Heart right ventricle (tissue), 16 donors: ENCODE data around the gene NCKAP5. TPM values are rescaled to one million over a fixed set of nuclear protein-coding genes. Genes with fewer than 3 reads are reported as not detected.

Experiments
- ATAC-seq, 8 donors: fragments of 200-7000 bp; cut with Tn5 transposase; one replicate each; pipeline ENCODE4 v1.9.1; 2020; ENCODE audit warnings: mild to moderate bottlenecking in 8 of 8, moderate library complexity in 8 of 8, moderate number of reproducible peaks in 1 of 8
- DNase-seq, 2 donors: peaks; one replicate each; pipeline ENCODE4 v3.0.0-alpha.2; 2020
- H3K27ac ChIP-seq, 10 donors: fragments of 200-600 bp; sonication (generic) in 2 of 10; one replicate each; pipeline versions ENCODE4 v1.5.0 to v1.8.0; 2020 to 2022; ENCODE audit warnings: mild to moderate bottlenecking in 3 of 10
- H3K27me3 ChIP-seq, 7 donors: fragments of 200-600 bp; one replicate each; pipeline ENCODE4 v1.8.0; 2021 to 2022; ENCODE audit warnings: mild to moderate bottlenecking in 2 of 7
- H3K36me3 ChIP-seq, 9 donors: fragments of 200-600 bp; sonication (generic) in 1 of 9; one replicate each; pipeline versions ENCODE4 v1.5.0 to v1.8.0; 2020 to 2022; ENCODE audit warnings: mild to moderate bottlenecking in 2 of 9
- H3K4me1 ChIP-seq, 9 donors: fragments of 200-600 bp; sonication (generic) in 1 of 9; one replicate each; pipeline versions ENCODE4 v1.5.0 to v1.8.0; 2020 to 2022; ENCODE audit warnings: mild to moderate bottlenecking in 4 of 9
- H3K4me3 ChIP-seq, 10 donors: fragments of 200-600 bp; sonication (generic) in 2 of 10; one replicate each; pipeline versions ENCODE4 v1.5.0 to v1.8.0; 2020 to 2022; ENCODE audit warnings: mild to moderate bottlenecking in 7 of 10, moderate library complexity in 2 of 10
- H3K9me3 ChIP-seq, 11 donors: fragments of 200-600 bp in 10 of 11; sonication (generic) in 2 of 11; one replicate each; pipeline versions ENCODE4 v1.5.0 to v1.8.0; 2013 to 2022; ENCODE audit warnings: mild to moderate bottlenecking in 2 of 11, control low read depth in 1 of 11, moderate library complexity in 1 of 11
- WGBS, 2 donors: extraction: QIAGEN DNeasy Blood & Tissue Kit; methylation state at CpG; one replicate each; pipeline ENCODE4 v1.1.7; 2013; ENCODE audit warnings: inconsistent platforms in 1 of 2; 5-methylcytosine and 5-hydroxymethylcytosine counted together
- intact Hi-C, 10 donors: fragments of 100-400 bp; cut with DNase I; formaldehyde crosslinking; loops; one replicate each; pipeline versions ENCODE4 v1.11.1 to v1.14.2; 2022
- polyA plus RNA-seq, 2 donors: library from polyadenylated mRNA; stranded (reverse); fragments of 200-250 nt; gene quantifications; one replicate each; pipeline ENCODE4 v1.2.3, GENCODE V29; 2013
- total RNA-seq, 10 donors: library from RNA; stranded (reverse); fragmentation: NEBNext Ultra II Directional in 3 of 10; extraction: Animal tissue kit (Norgen Biotek cat#: 25700) in 3 of 10; gene quantifications; one replicate each; pipeline versions ENCODE4 v1.2.1 to v1.2.4, GENCODE V29; 2021 to 2023
- TF ChIP-seq, protein P1 (sequence below), 9 donors: fragments of 200-600 bp; sonication (generic) in 2 of 9; IDR thresholded peaks; one replicate each; pipeline versions ENCODE4 v1.5.0 to v1.8.0; 2021 to 2022; ENCODE audit warnings: antibody characterized with exemption in 9 of 9, mild to moderate bottlenecking in 5 of 9, moderate library complexity in 1 of 9
- donor health status: Arrhythmogenic right ventricular cardiomyopathy.
- donor health status: ischemic (EF 13 %, LVEDD 7.1; RV severe dilation, severe dysfunction).
- donor health status: healthy with polysubstance abuse.
- donor health status: DM: no; HTN: yes; CAD: no.
- donor health status: DM: no; HTN: no; CAD: no.
- donor health status: ischemic (EF 25% LVEDD 6.9; RV normal size, moderate dysfunction).
- donor health status: ischemic (EF 25% LVEDD 5.7; RV mildly dilated, moderate dysfunction).
- donor health status: healthy.
- donor health status: DM: yes; HTN: yes; CAD: no.
- donor health status: Ischemic cardiomyopathy.
- donor health status: ischemic (EF 35%, LVEDD 5.7; RV mildly dilated, moderate dysfunction).
- donor health status: nonischemic (EF 11% LVEDD 7.7; RV severe dilation, severe dysfunction).
- donor health status: DM: yes; HTN: yes; CAD: no.
- donor health status: PGD.
- donor health status: ischemic (EF 29% LVEDD 5.4; RV normal size, mild dysfunction).
- donor health status: nonischemic (EF 23%, LVEDD 6.1; RV moderate dilation, normal function).

Gene NCKAP5
- total and polyA plus RNA-seq, 12 donors, result 0.57 to 11.7 (median 6.2) TPM

DNA sequence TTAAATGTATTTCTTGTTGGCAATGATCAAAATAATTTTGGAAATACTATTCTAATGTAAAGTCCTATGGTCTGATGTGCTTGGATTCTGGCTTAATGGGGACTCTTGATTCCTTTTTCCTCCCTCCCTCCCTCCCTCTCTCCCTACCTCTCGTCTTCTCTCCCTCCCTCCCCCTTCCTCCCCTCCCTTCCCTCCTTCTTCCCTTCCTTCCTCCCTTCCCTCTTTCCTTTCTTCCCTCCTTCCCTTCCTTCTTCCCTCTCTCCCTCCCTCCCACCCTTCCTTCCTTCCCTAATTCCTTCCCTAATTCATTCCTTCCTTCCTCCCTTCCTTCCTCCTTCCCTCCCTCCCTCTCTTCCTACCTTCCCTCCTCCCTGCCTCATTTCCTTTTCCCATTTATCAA is 19.9 kb upstream of the NCKAP5 start:
- TF ChIP-seq, protein P1, sequence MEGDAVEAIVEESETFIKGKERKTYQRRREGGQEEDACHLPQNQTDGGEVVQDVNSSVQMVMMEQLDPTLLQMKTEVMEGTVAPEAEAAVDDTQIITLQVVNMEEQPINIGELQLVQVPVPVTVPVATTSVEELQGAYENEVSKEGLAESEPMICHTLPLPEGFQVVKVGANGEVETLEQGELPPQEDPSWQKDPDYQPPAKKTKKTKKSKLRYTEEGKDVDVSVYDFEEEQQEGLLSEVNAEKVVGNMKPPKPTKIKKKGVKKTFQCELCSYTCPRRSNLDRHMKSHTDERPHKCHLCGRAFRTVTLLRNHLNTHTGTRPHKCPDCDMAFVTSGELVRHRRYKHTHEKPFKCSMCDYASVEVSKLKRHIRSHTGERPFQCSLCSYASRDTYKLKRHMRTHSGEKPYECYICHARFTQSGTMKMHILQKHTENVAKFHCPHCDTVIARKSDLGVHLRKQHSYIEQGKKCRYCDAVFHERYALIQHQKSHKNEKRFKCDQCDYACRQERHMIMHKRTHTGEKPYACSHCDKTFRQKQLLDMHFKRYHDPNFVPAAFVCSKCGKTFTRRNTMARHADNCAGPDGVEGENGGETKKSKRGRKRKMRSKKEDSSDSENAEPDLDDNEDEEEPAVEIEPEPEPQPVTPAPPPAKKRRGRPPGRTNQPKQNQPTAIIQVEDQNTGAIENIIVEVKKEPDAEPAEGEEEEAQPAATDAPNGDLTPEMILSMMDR (IDR thresholded peaks at IDR 0.05), result no peak
- H3K9me3 ChIP-seq, result no peaks in the 10 kb centered on the region
- no peaks in the 10 kb centered on the region for H3K36me3 ChIP-seq
- H3K27ac ChIP-seq, result no peak overlapping the region
- peaks cover 0 to 42% (median 8%) of the 10 kb centered on the region in 9 donors for H3K4me1 ChIP-seq
- ATAC-seq (no peak), DNase-seq (no peak)
- intact Hi-C loops, result loop anchor here in 1 of 10 donors (5.0 kb wide), 1 partner anchor 184 kb away; no protein-coding TSS in a partner anchor
- WGBS, 2 donors, result 45 to 62% methylated on average over 1 of the region's 1 CpG
- H3K27me3 ChIP-seq, result no peaks in the 10 kb centered on the region
- no peak overlapping the region for H3K4me3 ChIP-seq

DNA sequence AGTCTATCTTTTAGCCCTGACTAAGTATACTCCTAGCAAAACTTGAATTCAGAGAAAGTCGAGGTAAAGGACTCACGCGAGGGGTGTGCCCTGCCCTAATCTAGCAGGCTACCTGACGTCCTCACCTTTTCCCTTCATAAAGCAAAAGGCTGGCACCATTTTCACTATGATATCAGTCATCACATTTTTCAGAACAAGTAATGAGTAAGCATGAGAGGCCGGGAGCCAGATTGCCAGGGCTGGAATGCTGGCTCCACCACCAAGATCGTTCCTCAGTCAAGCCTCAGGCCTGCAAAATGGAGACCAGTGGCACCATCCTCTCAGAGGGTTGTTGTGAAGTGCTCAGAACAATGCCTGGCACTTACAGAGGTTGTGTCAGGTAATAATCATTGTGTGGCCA is 18.7 kb upstream of the NCKAP5 start:
- no peaks in the 10 kb centered on the region for H3K9me3 ChIP-seq
- peak in 5 of 8 donors; percentile 37 to 66 (median 59) for ATAC-seq
- 55 to 65% methylated on average over 6 of the region's 6 CpGs for WGBS, 2 donors
- TF ChIP-seq, protein P1 (IDR thresholded peaks at IDR 0.05), result no peak
- intact Hi-C loops, result loop anchor here in 2 of 10 donors (2.0 to 5.0 kb wide), 2 partner anchors 90 to 185 kb away; no protein-coding TSS in a partner anchor
- H3K4me3 ChIP-seq, result no peak overlapping the region
- no peaks in the 10 kb centered on the region for H3K27me3 ChIP-seq
- H3K4me1 ChIP-seq, result peaks cover 0 to 38% (median 8%) of the 10 kb centered on the region in 9 donors
- H3K36me3 ChIP-seq, result no peaks in the 10 kb centered on the region
- H3K27ac ChIP-seq, result peak overlapping the region in 4 of 10 donors; percentile 8 to 47 (median 28)
- DNase-seq, result no peak

DNA sequence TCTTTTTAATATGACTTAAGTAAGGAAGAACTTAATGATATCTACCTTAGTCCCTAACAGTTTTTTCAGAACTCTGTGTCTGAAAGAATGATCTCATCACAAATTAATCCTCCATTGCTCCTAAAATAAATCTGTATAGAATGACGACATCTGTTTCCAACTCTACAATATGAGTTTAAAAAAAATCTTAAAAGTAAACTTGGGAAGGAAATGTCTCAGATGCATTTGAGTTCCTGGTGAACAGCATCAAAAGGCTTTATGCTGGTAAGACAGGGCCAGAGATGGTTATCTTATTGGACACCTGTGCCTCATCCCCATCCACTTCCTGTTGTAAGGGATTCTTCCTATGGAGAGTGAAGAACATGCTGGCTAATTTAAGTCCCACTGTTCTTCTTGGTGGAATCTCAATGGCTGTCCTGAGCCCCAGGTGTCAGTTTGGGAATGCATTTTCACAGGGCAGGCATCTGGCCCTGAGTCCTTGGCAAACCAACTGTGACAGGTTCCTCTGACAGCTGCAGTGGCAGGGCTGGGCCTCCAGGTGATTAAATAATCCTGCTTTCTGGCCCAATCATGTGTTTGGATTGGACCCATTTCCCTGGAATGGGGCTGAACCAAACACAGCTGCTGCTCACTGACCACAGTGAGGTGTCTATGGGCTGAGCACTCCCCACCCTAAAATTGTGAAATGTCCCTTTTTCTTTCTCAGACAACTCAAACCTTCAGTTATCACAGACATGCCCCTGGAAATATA is 12.9 kb upstream of the NCKAP5 start:
- no peaks in the 10 kb centered on the region for H3K36me3 ChIP-seq
- 2 to 5% methylated on average over 1 of the region's 1 CpG for WGBS, 2 donors
- DNase-seq (no peak), ATAC-seq (peak in 4 of 8 donors; percentile 16 to 30 (median 26))
- H3K27me3 ChIP-seq, result no peaks in the 10 kb centered on the region
- TF ChIP-seq, protein P1 (IDR thresholded peaks at IDR 0.05), result peak in 1 of 9 donors; percentile 10
- H3K9me3 ChIP-seq, result no peaks in the 10 kb centered on the region
- no peak overlapping the region for H3K4me3 ChIP-seq
- intact Hi-C loops, result loop anchor here in 1 of 10 donors (2.0 kb wide), 1 partner anchor 20 kb away; no protein-coding TSS in a partner anchor
- H3K4me1 ChIP-seq, result peaks cover 0 to 40% (median 15%) of the 10 kb centered on the region in 9 donors
- peak overlapping the region in 2 of 10 donors; percentile 24 to 51 for H3K27ac ChIP-seq

DNA sequence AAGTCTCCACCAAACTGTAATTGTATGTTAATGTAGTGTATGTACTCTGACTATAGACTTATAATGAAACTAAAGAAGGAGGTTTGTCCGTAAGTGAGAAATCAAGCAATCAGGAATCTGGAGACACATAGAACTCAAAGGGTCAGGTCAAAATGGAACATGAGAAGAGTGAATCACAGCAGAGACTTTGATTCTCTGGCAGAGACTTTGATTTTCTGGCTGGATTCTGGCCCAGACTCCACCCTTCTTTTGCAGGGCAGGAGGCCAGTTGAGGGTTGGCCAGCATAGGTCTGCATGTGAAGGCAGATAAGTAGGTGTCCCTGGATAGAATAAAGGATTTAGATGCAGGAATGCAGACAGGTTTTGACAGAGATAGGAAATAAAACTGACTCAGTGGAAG is 11.0 kb upstream of the NCKAP5 start:
- DNase-seq (peak; percentile 44 to 61), ATAC-seq (peak; percentile 66 to 92 (median 89))
- Histone ChIP-seq H3K27ac (peak overlapping the region in 4 of 10 donors; percentile 42 to 67 (median 52)), H3K36me3 (no peaks in the 10 kb centered on the region), H3K9me3 (no peaks in the 10 kb centered on the region), H3K4me1 (peaks cover 0 to 29% (median 15%) of the 10 kb centered on the region in 9 donors), H3K4me3 (no peak overlapping the region), H3K27me3 (no peaks in the 10 kb centered on the region)
- 36 to 57% methylated on average over 1 of the region's 1 CpG for WGBS, 2 donors
- intact Hi-C loops, result loop anchor here in 1 of 10 donors (5.0 kb wide), 1 partner anchor 198 kb away; no protein-coding TSS in a partner anchor
- TF ChIP-seq, protein P1 (IDR thresholded peaks at IDR 0.05), result no peak
